Neural progenitor cell (in vitro differentiated cells): ENCODE results near the gene ZNF600. TPM values are rescaled to one million over a fixed set of nuclear protein-coding genes. Genes with fewer than 3 reads are reported as not detected.
"Not testable (repeated sequence)": the region's sequence is repeated elsewhere in the genome, so short reads cannot be mapped to it uniquely, and the experiment has no call there.

Experiments used
- DNase-seq: peaks from one replicate; pipeline ENCODE4 v3.0.0-alpha.2; 2016; ENCODE audit warnings: low spot score
- H2AFZ ChIP-seq: fragments of 200-600 bp; sonication (generic); replicated peaks from 2 replicates; pipeline ENCODE4 v1.6.1; 2016; ENCODE audit warnings: antibody characterized with exemption
- H3F3A ChIP-seq: fragments of 200-600 bp; sonication (generic); 2 replicates; pipeline ENCODE4 v1.6.1; 2016; ENCODE audit warnings: antibody characterized with exemption, low read depth
- H3K27ac ChIP-seq: fragments of 200-600 bp; sonication (generic); 2 replicates; pipeline ENCODE4 v1.5.1; 2016; ENCODE audit warnings: mild to moderate bottlenecking
- H3K27me3 ChIP-seq: fragments of 200-600 bp; sonication (generic); 2 replicates; pipeline ENCODE4 v1.6.1; 2016; ENCODE audit warnings: mild to moderate bottlenecking, moderate library complexity
- H3K36me3 ChIP-seq: fragments of 200-600 bp; sonication (generic); 2 replicates; pipeline ENCODE4 v1.5.1; 2016
- H3K4me1 ChIP-seq: fragments of 200-600 bp; sonication (generic); 2 replicates; pipeline ENCODE4 v1.6.1; 2016; ENCODE audit warnings: mixed run types
- H3K4me2 ChIP-seq: fragments of 200-600 bp; sonication (generic); 2 replicates; pipeline ENCODE4 v1.6.1; 2016
- H3K4me3 ChIP-seq: fragments of 200-600 bp; sonication (generic); 2 replicates; pipeline ENCODE4 v1.5.1; 2016
- H3K79me2 ChIP-seq: fragments of 200-600 bp; sonication (generic); 2 replicates; pipeline ENCODE4 v1.6.1; 2016; ENCODE audit warnings: low read depth
- H3K9ac ChIP-seq: fragments of 200-600 bp; sonication (generic); 2 replicates; pipeline ENCODE4 v1.6.1; 2016
- H3K9me3 ChIP-seq: fragments of 200-600 bp; sonication (generic); 2 replicates; pipeline ENCODE4 v1.5.1; 2016; ENCODE audit warnings: low read depth
- H4K20me1 ChIP-seq: fragments of 200-600 bp; sonication (generic); 2 replicates; pipeline ENCODE4 v1.6.1; 2016; ENCODE audit warnings: low read depth
- H3K27ac Mint-ChIP-seq: 3 replicates; pipeline ENCODE4 v1.8.0; 2021; ENCODE audit warnings: mixed read lengths
- H3K27me3 Mint-ChIP-seq: 2 replicates; pipeline ENCODE4 v1.8.0; 2022; ENCODE audit warnings: low read depth, mild to moderate bottlenecking, inconsistent platforms, moderate library complexity, mixed read lengths; ENCODE audit not compliant: insufficient read depth
- H3K36me3 Mint-ChIP-seq: 3 replicates; pipeline ENCODE4 v1.8.0; 2021; ENCODE audit warnings: mixed read lengths
- H3K4me1 Mint-ChIP-seq: 3 replicates; pipeline ENCODE4 v1.8.0; 2021; ENCODE audit warnings: mixed read lengths
- H3K4me3 Mint-ChIP-seq: 3 replicates; pipeline ENCODE4 v1.8.0; 2021; ENCODE audit warnings: mild to moderate bottlenecking, moderate library complexity, mixed read lengths
- H3K9me3 Mint-ChIP-seq: 3 replicates; pipeline ENCODE4 v1.8.0; 2020; ENCODE audit warnings: mixed read lengths
- CTCF ChIP-seq: fragments of 200-600 bp; sonication (generic); IDR thresholded peaks from 2 replicates; pipeline ENCODE4 v1.5.1; 2017; ENCODE audit warnings: antibody characterized with exemption, mild to moderate bottlenecking
- EZH2 ChIP-seq: fragments of 200-600 bp; sonication (generic); IDR thresholded peaks from 2 replicates; pipeline ENCODE4 v1.6.1; 2017; ENCODE audit warnings: antibody characterized with exemption, mild to moderate bottlenecking, moderate library complexity
- EZH2phosphoT487 ChIP-seq: fragments of 200-600 bp; sonication (generic); IDR thresholded peaks from 2 replicates; pipeline ENCODE4 v1.6.1; 2017; ENCODE audit warnings: antibody characterized with exemption
- total RNA-seq: library from RNA; depleted of rRNA; stranded (reverse); fragments of >200 nt; gene quantifications from 2 replicates; pipeline ENCODE4 v1.2.3, GENCODE V29; 2015; ENCODE audit warnings: low replicate concordance

Gene ZNF600
- total RNA-seq, 1 donor from 2014 or later, result 2.7 TPM

- H3K4me1 Mint-ChIP-seq, result no peaks in the 10 kb centered on the region
- H3K27ac Mint-ChIP-seq, result no peak overlapping the region
- no peaks in the 10 kb centered on the region for H3K36me3 ChIP-seq
- H3K4me1 ChIP-seq, result peaks cover 26% of the 10 kb centered on the region
- no peak overlapping the region for H3K4me3 ChIP-seq
- H3K4me3 Mint-ChIP-seq, result no peak overlapping the region
- no peak for TF ChIP-seq CTCF
- TF ChIP-seq EZH2phosphoT487, result no peak
- no peak for TF ChIP-seq EZH2
- peaks cover 11% of the 10 kb centered on the region for H3F3A ChIP-seq
- H3K9ac ChIP-seq, result no peak overlapping the region
- H3K27me3 ChIP-seq, result no peaks in the 10 kb centered on the region
- H3K27me3 Mint-ChIP-seq, result peaks cover 2% of the 10 kb centered on the region
- peaks cover 24% of the 10 kb centered on the region for H3K9me3 Mint-ChIP-seq
- DNase-seq, result no peak
- no peak overlapping the region for H2AFZ ChIP-seq
- H3K79me2 ChIP-seq, result no peaks in the 10 kb centered on the region
- no peaks in the 10 kb centered on the region for H4K20me1 ChIP-seq
- H3K27ac ChIP-seq, result no peak overlapping the region
- H3K36me3 Mint-ChIP-seq, result peaks cover 2% of the 10 kb centered on the region
- H3K4me2 ChIP-seq, result no peak overlapping the region
- no peaks in the 10 kb centered on the region for H3K9me3 ChIP-seq
These were observed 43.5 kb downstream of the ZNF600 start for GRCh38 chr19:52743091-52743490.

GRCh38 chr19:52742516-52742915 is 44.1 kb downstream of the ZNF600 start:
- no peaks in the 10 kb centered on the region for H3K27me3 ChIP-seq
- H3K4me3 ChIP-seq, result no peak overlapping the region
- Mint-ChIP-seq H3K27ac (no peak overlapping the region), H3K9me3 (peaks cover 27% of the 10 kb centered on the region), H3K27me3 (peaks cover 2% of the 10 kb centered on the region), H3K36me3 (peaks cover 2% of the 10 kb centered on the region), H3K4me3 (peak overlapping the region; percentile 12), H3K4me1 (no peaks in the 10 kb centered on the region)
- H4K20me1 ChIP-seq, result no peaks in the 10 kb centered on the region
- H3K9ac ChIP-seq, result no peak overlapping the region
- H3K36me3 ChIP-seq, result no peaks in the 10 kb centered on the region
- no peak for DNase-seq
- H3K4me1 ChIP-seq, result peaks cover 26% of the 10 kb centered on the region
- H3K4me2 ChIP-seq, result peak overlapping the region; percentile 56
- TF ChIP-seq CTCF, result no peak
- no peak for TF ChIP-seq EZH2
- TF ChIP-seq EZH2phosphoT487, result no peak
- no peak overlapping the region for H2AFZ ChIP-seq
- peak overlapping the region; percentile 69 for H3K27ac ChIP-seq
- peaks cover 11% of the 10 kb centered on the region for H3F3A ChIP-seq
- no peaks in the 10 kb centered on the region for H3K79me2 ChIP-seq
- no peaks in the 10 kb centered on the region for H3K9me3 ChIP-seq

GRCh38 chr19:52741951-52742485 is 44.6 kb downstream of the ZNF600 start:
- Mint-ChIP-seq H3K27ac (no peak overlapping the region), H3K27me3 (peaks cover 2% of the 10 kb centered on the region), H3K4me3 (no peak overlapping the region), H3K4me1 (no peaks in the 10 kb centered on the region), H3K36me3 (peaks cover 2% of the 10 kb centered on the region), H3K9me3 (peaks cover 31% of the 10 kb centered on the region)
- peak; percentile 62 for DNase-seq
- Histone ChIP-seq H4K20me1 (no peaks in the 10 kb centered on the region), H3K9me3 (no peaks in the 10 kb centered on the region), H3K36me3 (no peaks in the 10 kb centered on the region), H3K9ac (no peak overlapping the region), H3K4me3 (no peak overlapping the region), H3K27me3 (no peaks in the 10 kb centered on the region), H3F3A (peaks cover 11% of the 10 kb centered on the region), H2AFZ (no peak overlapping the region), H3K27ac (peak overlapping the region; percentile 69), H3K4me1 (peaks cover 26% of the 10 kb centered on the region), H3K4me2 (peak overlapping the region; percentile 56), H3K79me2 (no peaks in the 10 kb centered on the region)
- TF ChIP-seq EZH2 (no peak), EZH2phosphoT487 (no peak), CTCF (no peak)

DNA sequence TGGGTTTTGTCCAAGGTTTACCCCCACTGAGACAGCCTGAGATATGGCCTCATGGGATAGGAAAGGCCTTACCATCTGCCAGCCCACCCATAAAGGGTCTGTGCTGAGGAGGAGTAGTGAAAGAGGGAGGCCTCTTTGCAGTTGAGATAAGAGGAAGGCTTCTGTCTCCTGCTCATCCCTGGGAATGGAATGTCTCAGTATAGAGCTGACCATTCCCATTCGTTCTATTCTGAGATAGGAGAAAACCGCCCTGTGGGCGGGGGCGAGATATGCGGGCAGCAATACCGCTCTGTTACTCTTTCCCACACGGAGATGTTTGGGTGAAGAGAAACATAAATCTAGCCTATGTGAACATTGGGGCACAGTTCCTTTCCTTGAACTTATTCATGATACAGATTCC is 45.2 kb downstream of the ZNF600 start:
- H3K79me2 ChIP-seq, H3K36me3 ChIP-seq, H3K27me3 Mint-ChIP-seq, H3K4me1 Mint-ChIP-seq, H4K20me1 ChIP-seq, H3K4me3 Mint-ChIP-seq, H3K9me3 ChIP-seq, H3K36me3 Mint-ChIP-seq, H3K27me3 ChIP-seq, H2AFZ ChIP-seq, H3K27ac ChIP-seq, H3K4me3 ChIP-seq, H3K27ac Mint-ChIP-seq, H3K9ac ChIP-seq: not testable (repeated sequence)
- peak overlapping the region; percentile 56 for H3K4me2 ChIP-seq
- peak; percentile 10 for DNase-seq
- peaks cover 12% of the 10 kb centered on the region for H3F3A ChIP-seq
- H3K4me1 ChIP-seq, result peaks cover 26% of the 10 kb centered on the region
- H3K9me3 Mint-ChIP-seq, result peaks cover 33% of the 10 kb centered on the region
